Body of pancreas (tissue), 4 donors: Measurements from ENCODE around the gene CELSR1. TPM values are rescaled to one million over a fixed set of nuclear protein-coding genes. Genes with fewer than 3 reads are reported as not detected.
A peak's percentile ranks its signal among the peaks of the same experiment; 100 is the strongest.

Experiments
- ATAC-seq: fragments of 150-250 bp; one replicate; pipeline ENCODE4 v1.9.1; 2016
- DNase-seq, 4 donors: peaks; one replicate each; pipeline ENCODE4 v3.0.0-alpha.2; 2019
- H3K27ac ChIP-seq, 4 donors: fragments of 200-600 bp; sonication (generic); 1 replicate in 3 of 4; 2 replicates in 1 of 4; pipeline versions ENCODE4 v1.5.1 to v1.6.1; 2016 to 2019; ENCODE audit warnings: mild to moderate bottlenecking in 1 of 4, mixed read lengths in 1 of 4, moderate library complexity in 1 of 4
- H3K27me3 ChIP-seq, 2 donors: fragments of 200-600 bp; sonication (generic); one replicate each; pipeline ENCODE4 v1.6.0; 2016; ENCODE audit warnings: mild to moderate bottlenecking in 1 of 2
- H3K36me3 ChIP-seq, 2 donors: fragments of 200-600 bp; sonication (generic); replicated peaks in 1 of 2; 2 replicates each; pipeline ENCODE4 v1.5.1; 2016; ENCODE audit warnings: low read depth in 2 of 2; ENCODE audit not compliant: insufficient read depth in 1 of 2
- H3K4me1 ChIP-seq: fragments of 200-600 bp; sonication (generic); one replicate; pipeline ENCODE4 v1.6.0; 2016
- H3K4me3 ChIP-seq, 2 donors: fragments of 200-600 bp; sonication (generic); 1 replicate in 1 of 2; 2 replicates in 1 of 2; pipeline ENCODE4 v1.5.1; 2016 to 2019
- H3K9me3 ChIP-seq, 3 donors: fragments of 200-600 bp; sonication (generic); 1 replicate in 2 of 3; 2 replicates in 1 of 3; pipeline ENCODE4 v1.5.1; 2016
- POLR2A ChIP-seq, 3 donors: fragments of 450-650 bp; IDR thresholded peaks; one replicate each; pipeline ENCODE4 v1.6.1; 2016; ENCODE audit warnings: antibody characterized with exemption in 3 of 3, mild to moderate bottlenecking in 2 of 3
- WGBS, 2 donors: methylation state at CpG; one replicate each; pipeline ENCODE4 v1.1.5; 2017; 5-methylcytosine and 5-hydroxymethylcytosine counted together
- intact Hi-C: fragments of 100-400 bp; cut with DNase I; formaldehyde crosslinking; loops from one replicate; pipeline ENCODE4 v1.15.1; 2023
- total RNA-seq, 2 donors: library from RNA; depleted of rRNA; stranded (reverse); fragments of >200 nt; gene quantifications; one replicate each; pipeline ENCODE4 v1.1.0, GENCODE V29; 2016
- TF ChIP-seq, protein P1 (sequence below), 7 experiments: fragments of 450-650 bp in 4 of 7; fragments of 200-600 bp in 3 of 7; sonication (generic) in 3 of 7; IDR thresholded peaks; one replicate each; pipeline ENCODE4 v1.5.1; 2016 to 2019; ENCODE audit warnings: antibody characterized with exemption in 7 of 7

Gene CELSR1
- total RNA-seq, 2 donors from 2014 or later: 0.66 to 3.6 TPM

DNA sequence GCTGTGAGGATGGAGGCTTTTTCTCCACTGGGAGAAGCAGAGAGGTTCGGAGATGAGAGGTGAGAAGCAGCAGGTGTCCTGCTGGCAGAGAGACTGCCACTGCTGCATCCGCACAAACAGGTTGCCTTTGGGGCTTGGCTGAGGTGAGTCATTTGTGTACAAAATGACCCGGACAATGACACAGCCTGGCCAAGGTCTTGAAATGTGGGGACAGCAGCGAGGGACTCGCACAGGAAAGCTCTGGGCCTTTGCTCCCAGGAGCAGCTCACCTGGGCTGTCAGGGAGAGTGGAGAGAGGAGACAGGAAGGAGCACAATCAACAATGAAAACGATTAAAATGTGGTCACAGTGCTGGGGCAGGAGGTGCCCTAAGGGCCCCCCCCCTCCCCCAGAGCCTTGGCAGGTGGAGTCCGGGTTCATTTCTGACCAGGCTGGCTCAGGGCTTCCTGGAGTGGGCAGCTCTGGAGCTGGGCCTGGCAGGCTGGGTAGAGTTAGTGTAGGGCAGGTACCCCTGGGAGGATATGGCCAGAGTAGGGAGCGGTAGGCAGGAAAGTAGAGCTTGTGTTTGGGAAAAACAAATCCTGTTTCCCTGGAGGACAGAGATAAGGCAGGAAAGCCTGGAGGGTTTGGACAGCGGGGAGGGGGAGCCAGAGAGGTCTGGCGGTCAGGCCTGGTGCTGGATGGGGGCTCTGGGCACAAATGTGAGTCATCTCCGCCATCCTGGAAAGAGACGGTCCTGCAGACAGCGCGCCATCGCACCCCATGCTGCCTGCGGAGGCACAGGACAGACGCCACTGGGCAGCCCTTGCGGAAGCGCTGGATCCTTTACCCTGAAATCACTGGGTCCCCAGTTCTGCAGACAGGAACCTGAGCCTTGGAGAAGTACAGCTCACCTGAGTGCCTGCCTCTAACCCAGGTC lies 37.8 kb upstream of the CELSR1 start:
- intact Hi-C loops: no loop called here
- DNase-seq: peak; percentile 64 to 90 (median 83)
- peak; percentile 55 for ATAC-seq

GRCh38 chr22:46574438-46574992 lies 37.1 kb upstream of the CELSR1 start:
- Histone ChIP-seq H3K27ac (peak overlapping the region; percentile 90 to 96 (median 92)), H3K4me1 (peaks cover 62% of the 10 kb centered on the region)
- no peak for ATAC-seq

More for the DNA sequence above, 37.8 kb upstream of the CELSR1 start:
- H3K27ac ChIP-seq: peak overlapping the region; percentile 90 to 96 (median 92)
- no peaks in the 10 kb centered on the region for H3K9me3 ChIP-seq
- H3K4me3 ChIP-seq: no peak overlapping the region
- no peaks in the 10 kb centered on the region for H3K27me3 ChIP-seq
- 25 to 40% methylated on average over 10 to 16 of the region's 19 CpGs for WGBS, 2 donors
- peaks cover 70% of the 10 kb centered on the region for H3K4me1 ChIP-seq
- peak; percentile 37 to 60 (median 50) for TF ChIP-seq POLR2A (IDR thresholded peaks at IDR 0.05)
- TF ChIP-seq, protein P1, sequence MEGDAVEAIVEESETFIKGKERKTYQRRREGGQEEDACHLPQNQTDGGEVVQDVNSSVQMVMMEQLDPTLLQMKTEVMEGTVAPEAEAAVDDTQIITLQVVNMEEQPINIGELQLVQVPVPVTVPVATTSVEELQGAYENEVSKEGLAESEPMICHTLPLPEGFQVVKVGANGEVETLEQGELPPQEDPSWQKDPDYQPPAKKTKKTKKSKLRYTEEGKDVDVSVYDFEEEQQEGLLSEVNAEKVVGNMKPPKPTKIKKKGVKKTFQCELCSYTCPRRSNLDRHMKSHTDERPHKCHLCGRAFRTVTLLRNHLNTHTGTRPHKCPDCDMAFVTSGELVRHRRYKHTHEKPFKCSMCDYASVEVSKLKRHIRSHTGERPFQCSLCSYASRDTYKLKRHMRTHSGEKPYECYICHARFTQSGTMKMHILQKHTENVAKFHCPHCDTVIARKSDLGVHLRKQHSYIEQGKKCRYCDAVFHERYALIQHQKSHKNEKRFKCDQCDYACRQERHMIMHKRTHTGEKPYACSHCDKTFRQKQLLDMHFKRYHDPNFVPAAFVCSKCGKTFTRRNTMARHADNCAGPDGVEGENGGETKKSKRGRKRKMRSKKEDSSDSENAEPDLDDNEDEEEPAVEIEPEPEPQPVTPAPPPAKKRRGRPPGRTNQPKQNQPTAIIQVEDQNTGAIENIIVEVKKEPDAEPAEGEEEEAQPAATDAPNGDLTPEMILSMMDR (IDR thresholded peaks at IDR 0.05): peak in 2 of 7 experiments; percentile 6 to 12
- no peaks in the 10 kb centered on the region for H3K36me3 ChIP-seq

GRCh38 chr22:46573781-46574437 lies 36.5 kb upstream of the CELSR1 start:
- no peaks in the 10 kb centered on the region for H3K36me3 ChIP-seq
- intact Hi-C loops: no loop called here
- peaks cover 56% of the 10 kb centered on the region for H3K4me1 ChIP-seq
- peak overlapping the region; percentile 90 to 96 (median 92) for H3K27ac ChIP-seq
- DNase-seq (peak in 2 of 4 donors; percentile 57 to 60), ATAC-seq (no peak)
- WGBS, 2 donors: 71 to 72% methylated on average over 15 to 18 of the region's 18 CpGs
- H3K27me3 ChIP-seq: no peaks in the 10 kb centered on the region
- no peak for TF ChIP-seq POLR2A (IDR thresholded peaks at IDR 0.05)
- TF ChIP-seq, protein P1 (IDR thresholded peaks at IDR 0.05): peak in 1 of 7 experiments; percentile 3
- H3K4me3 ChIP-seq: no peak overlapping the region
- H3K9me3 ChIP-seq: no peaks in the 10 kb centered on the region

More at GRCh38 chr22:46574438-46574992, 37.1 kb upstream of the CELSR1 start:
- Histone ChIP-seq H3K27me3 (no peaks in the 10 kb centered on the region), H3K9me3 (no peaks in the 10 kb centered on the region), H3K4me3 (no peak overlapping the region), H3K36me3 (no peaks in the 10 kb centered on the region)
- WGBS, 2 donors: 78 to 80% methylated on average over 12 to 15 of the region's 15 CpGs
- TF ChIP-seq POLR2A (IDR thresholded peaks at IDR 0.05): no peak
- TF ChIP-seq, protein P1 (IDR thresholded peaks at IDR 0.05): no peak
- DNase-seq: peak in 1 of 4 donors; percentile 11
- intact Hi-C loops: no loop called here

DNA sequence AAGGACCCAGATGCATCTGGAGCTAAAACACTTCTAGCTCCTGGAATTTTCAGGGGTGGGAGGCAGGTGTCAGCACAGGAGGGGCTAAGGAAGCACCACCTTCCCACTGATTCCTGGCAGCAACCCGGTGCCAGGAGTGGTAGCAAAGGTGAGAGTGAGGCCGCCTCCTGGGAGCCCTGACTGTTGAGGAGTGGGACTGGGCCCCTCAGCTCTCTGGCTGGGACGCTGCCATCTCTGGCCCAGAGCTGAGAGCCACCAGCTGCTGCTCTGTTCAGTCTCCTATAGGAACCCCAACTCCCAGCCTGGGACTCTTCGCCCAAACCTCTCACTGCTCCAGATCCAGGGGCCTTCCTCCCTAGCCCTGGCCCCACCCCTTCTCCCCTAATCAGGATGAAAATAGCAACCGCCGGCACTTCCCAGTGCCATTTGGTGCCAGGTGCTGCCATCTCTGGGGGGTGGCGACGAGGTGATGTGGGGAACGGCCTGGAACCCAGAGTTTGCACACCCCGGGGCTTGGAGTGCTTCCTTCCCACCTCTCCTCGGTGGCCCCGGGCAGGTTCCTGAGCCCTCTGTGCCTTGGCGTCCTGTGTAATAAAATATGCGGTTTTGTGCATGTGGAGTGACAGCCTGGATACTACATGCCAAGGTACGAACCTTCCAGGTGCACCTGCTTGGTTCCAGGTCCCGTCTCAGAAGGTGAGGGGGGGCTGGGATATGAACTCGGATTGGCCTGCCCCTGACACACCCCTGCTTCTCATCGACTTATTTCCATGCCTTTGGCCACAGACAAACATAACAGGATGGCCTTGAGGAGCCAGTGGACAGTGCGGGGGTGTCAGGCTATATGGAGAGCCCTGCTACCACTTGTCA lies 35.7 kb upstream of the CELSR1 start:
- 37 to 44% methylated on average over 16 to 19 of the region's 19 CpGs for whole genome bisulfite sequencing, 2 donors

More for the DNA sequence above, 35.7 kb upstream of the CELSR1 start:
- H3K27ac ChIP-seq: peak overlapping the region; percentile 90 to 96 (median 92)
- H3K4me1 ChIP-seq: peaks cover 49% of the 10 kb centered on the region
- ATAC-seq (peak; percentile 33), DNase-seq (peak; percentile 56 to 82 (median 72))
- H3K4me3 ChIP-seq: no peak overlapping the region
- intact Hi-C loops: no loop called here
- no peaks in the 10 kb centered on the region for H3K9me3 ChIP-seq
- no peak for TF ChIP-seq POLR2A (IDR thresholded peaks at IDR 0.05)
- TF ChIP-seq, protein P1 (IDR thresholded peaks at IDR 0.05): no peak
- H3K27me3 ChIP-seq: no peaks in the 10 kb centered on the region
- no peaks in the 10 kb centered on the region for H3K36me3 ChIP-seq
